Activated T-cell treated with anti-CD3 and anti-CD28 coated beads for 48 hours (primary cell): ENCODE results near the gene NMRK2.
A peak's percentile ranks its signal among the peaks of the same experiment; 100 is the strongest.
"Not testable (repeated sequence)": the region's sequence is repeated elsewhere in the genome, so short reads cannot be mapped to it uniquely, and the experiment has no call there.

Experiments used
- DNase-seq: peaks from one replicate; pipeline ENCODE4 v3.0.0-alpha.2; 2020; ENCODE audit warnings: low read depth

The NMRK2 gene

DNA sequence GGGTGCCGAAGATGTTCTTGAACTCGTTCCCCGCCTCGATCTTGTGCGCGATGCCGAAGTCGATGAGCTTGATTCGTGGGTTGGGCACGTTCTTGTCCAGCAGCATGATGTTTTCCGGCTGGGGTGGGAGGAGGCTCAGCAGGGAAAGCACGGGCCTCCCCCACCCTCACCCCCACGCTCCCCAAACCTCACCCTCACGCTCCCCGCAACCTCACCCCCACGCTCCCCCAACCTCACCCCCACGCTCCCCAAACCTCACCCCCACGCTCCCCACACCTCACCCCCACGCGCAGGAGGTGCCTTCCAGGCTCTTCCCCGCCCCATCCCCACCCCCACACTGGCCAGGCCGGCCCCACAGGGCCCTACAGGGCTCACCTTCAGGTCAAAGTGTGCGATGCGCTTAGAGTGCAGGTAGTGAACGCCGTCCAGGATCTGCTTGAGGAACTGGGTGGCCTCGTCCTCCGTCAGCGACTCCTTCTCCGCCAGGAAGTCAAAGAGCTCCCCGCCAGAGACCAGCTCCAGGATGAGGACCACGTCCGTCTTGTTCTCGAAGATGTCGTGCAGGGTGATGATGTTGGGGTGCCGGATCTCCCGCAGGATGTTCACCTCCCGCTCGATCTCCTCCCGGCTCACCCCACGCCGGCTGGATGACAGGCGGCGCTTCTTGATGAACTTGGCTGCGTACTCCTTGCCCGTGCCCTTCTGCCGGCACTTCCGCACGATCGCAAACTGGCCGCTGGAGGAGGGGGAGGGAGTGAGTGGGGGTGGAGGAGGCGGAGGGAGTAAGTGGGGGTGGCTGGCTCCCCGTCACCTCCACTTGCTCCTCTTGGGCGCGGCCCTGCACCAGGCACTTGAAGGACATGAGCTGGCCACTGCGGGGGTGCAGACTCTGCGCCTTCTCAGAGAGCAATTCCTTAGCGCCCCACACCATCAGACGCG lies 31.7 kb downstream of the NMRK2 start:
- no peak for DNase-seq

DNA sequence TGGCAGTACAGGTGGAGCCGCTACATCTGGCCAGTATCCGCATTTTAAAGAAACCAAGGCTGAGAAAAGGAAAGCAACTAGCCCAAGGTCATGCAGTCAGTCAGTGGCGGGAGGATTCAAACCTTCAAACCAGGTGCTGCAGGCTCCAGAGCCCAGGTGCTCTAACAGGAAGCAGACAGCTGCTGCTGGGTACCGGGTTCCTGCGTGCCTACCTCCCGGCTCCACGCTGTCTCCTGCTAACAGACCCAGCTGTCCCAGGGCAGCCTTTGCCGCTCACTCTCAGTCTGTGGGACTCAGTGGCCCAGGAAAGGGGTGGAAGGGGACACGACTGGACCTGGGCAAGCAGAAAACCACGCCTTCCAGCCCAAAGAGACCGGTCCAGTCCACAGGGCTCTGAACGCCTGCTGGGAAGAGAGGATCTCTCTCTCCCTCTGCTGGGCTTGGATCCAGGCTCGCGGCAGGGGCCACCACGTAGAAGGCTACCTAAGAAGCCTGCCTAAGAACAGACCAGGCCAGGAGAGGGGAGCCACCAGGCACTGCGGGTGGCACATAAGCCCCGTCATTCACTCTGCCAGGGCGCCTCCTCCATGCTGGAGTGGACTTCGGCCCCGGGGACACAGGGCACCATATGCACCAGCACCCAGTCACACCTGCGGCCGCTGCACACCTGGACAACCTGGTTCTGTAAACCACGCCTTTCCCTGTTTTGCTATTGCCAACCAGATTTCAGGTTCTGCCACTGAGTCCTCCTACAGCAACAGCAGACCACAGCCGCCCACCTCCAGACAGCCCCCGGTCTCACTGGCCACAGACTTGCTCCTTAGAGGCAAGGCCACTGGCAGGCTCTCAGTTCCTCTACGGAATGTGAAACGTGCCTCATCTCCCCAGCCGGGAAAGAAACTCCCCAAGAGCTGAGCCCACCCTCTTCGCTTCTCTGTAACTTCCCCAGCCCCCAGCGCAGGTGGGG lies 33.5 kb downstream of the NMRK2 start:
- DNase-seq: no peak

DNA sequence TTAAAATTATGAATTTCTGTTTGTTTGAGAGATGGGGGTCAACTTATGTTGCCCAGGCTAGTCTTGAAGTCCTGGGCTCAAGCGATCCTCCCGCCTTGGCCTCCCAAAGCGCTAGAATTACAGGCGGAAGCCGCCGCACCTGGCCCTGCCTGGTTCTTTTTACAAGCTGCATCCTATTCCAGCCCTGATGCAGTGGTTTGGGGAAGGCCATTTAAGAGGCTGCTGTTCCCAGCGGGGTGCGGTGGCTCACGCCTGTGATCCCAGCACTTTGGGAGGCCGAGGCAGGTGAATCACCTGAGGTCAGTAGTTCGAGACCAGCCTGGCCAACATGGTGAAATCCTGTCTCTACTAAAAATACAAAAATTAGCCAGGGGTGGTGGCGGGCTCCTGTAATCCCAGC lies 35.1 kb downstream of the NMRK2 start:
- DNase-seq: not testable (repeated sequence)

DNA sequence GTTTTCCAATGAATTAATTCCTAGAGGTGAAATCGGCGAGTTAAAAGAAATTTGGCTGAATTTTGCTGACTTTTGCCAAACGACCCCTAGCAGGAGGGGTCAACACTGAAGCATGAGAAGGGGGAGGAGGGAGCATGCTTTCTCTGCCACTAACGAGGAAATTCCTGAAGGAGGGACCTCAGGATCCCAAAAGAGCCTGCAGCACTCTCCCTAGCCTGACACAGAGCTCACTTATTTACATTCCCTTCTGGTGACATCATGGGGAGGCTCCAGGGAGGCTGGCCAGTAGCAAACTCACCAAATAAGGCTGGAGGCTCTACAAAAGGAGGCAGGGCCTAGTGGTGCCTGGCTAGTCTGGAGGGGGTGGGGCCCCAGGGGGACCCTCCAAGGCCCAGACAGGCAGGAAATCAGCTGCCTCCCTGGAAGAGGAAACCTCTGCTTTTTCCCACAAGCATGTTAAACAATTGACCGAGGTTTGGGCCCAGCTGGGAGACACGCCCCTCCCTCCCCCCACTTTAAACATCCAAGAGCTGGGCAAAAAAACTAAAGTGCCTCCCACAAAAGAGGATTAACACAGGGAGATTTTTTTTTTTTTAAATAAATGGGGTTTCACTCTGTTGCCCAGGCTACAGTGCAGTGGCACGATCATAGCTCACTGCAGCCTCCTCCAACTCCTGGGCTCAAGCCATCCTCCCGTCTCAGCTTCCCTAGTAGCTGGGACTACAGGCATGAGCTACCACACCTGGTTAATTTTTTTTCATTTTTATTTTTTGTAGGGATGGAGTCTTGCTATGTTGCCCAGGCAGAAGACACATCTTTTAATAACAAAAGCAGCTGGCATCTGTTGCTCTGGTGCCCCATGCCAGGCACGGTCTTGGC lies 35.9 kb downstream of the NMRK2 start:
- no peak for DNase-seq

DNA sequence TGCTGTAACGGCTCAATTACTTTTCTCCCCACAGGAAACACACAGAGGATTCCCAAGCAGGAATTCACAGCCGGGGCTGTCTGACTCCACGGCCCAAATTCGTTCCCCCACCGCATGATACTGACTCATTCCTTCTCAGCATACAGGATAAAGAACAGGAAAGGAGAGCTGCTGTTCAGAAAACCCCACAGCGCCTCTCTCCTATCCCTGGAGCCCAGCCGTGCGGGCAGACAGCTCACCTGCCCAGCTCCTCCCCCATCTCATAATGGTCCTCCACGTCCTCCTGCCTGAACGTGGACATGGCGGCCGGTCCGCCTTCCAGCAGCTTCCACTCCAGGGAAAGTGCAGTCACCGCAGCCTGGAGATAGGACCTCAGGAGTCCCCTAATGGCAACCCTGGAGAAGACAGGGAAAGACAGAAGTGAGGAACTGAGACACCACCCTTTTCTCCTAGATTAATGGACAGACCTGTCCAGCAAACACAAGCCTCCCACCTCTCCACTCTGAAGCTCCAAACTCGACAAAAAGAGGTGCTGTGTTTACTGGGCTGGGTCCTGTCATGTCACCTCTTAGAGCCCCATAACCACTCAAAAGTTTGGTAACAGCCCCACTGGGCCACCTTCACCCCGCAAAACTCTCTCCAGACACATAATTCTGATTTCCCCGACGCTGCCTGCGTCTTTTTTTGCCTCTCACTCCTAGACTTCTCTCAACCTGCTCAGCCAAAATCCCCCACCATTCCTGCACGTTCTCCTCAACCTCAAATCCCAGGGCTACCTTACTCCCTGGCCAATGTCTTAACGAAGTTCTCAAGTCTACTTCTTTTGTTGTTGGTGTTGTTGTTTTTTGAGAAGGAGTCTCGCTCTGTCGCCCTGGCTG lies 36.8 kb downstream of the NMRK2 start:
- DNase-seq: no peak

DNA sequence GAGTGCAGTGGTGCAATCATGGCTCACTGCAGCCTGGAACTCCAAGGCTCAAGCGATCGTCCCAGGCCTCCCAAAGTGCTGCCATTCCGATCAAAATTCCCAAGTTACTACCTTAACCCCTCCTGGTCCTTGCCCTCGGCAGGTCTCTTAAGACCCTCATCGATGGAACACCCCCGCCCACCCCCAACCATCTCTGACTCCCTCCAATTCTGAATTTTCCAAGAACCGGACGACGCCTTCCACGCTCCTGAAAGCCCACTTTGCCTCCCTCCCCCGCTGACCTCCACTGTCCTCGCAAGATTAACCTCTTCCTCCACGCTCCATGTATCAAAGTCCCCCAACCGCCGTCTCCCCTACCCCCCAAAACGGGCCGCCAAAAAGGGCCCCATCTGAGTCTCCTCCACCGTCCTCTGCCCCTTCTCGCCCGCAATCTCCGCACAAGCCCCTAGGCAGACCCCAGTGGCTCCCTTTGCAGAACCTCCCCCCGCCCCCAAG lies 37.5 kb downstream of the NMRK2 start:
- DNase-seq: no peak

DNA sequence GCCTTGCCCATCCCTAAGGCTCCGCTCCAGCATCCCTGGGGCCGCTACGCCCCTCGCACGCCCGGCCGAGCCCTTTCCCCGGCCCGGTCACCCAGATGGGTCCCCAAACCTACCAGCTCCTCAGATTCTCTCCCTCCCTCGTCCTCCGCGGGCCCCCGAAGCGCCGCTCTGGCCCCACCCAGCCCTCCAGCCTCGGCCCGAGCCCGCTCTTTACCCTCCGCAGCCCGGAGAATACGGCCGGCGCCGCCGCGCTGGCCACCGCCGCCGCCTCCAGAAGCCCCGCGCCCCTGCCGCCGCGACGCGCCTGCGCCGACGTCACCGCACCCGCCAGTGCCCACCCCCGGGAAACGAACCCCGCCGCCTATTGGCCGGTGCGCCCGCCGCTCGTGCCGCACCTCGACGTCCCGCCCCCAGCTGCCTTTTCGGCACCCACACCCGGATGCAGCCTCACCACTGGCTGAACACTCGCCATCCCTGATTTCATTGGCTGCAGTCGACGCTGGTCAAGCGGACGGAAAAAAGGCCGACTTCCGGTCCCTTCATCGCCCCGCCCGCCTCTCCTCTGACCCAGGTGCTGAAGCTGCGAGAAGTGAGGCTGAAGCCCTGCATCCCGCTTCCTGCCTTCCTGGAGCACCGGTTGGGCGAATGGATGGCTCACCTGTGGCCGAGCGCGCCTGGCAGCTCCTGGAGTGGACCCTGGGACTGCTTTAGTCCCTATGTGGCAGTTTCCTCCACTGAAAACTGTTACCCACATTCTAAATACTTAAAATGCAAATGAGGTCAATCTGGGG lies 38.1 kb downstream of the NMRK2 start, which contains the start of gene DAPK3:
DAPK3 (minus strand) TSS at position 292 of the 791 bp plus-strand sequence. CDS start 1,364 bp downstream, outside the sequence.
- DNase-seq: peak; percentile 97

DNA sequence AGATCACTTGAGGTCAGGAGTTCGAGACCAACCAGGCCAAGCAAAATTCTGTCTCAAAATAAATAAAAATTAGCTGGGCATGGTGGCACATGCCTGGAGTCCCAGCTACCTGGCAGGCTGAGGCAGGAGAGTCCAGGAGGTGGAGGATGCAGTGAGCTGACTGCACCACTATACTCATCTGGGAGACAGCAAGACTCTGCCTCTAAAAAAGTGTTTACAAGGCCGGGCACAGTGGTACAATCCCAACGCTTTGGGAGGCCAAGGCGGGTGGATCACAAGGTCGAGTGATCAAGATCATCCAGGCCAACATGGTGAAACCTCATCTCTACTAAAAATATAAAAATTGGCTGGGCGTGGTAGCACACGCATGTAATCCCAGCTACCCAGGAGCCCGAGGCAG lies 42.3 kb downstream of the NMRK2 start:
- DNase-seq: no peak

DNA sequence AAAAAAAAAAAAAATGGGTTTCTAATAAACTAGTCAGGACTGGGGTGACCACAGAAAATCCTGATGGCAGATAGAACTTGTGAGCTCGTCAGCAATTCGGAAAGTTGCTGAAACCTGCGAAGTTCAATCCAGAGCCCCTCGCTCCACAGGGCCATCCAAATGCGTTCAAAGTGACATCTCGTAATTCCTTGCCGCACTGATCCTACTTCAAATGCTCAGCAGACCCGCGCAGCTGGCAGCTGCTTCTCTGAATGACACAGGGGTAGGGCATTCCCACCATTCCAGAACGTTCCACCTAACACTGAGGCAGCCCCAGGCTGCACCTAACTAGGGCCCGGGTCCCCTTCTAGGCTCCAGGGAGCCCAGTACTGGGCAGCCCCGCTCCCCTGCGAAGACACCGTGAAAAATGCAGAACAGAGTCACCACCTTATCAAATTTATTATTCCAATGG lies 42.8 kb downstream of the NMRK2 start:
- no peak for DNase-seq

DNA sequence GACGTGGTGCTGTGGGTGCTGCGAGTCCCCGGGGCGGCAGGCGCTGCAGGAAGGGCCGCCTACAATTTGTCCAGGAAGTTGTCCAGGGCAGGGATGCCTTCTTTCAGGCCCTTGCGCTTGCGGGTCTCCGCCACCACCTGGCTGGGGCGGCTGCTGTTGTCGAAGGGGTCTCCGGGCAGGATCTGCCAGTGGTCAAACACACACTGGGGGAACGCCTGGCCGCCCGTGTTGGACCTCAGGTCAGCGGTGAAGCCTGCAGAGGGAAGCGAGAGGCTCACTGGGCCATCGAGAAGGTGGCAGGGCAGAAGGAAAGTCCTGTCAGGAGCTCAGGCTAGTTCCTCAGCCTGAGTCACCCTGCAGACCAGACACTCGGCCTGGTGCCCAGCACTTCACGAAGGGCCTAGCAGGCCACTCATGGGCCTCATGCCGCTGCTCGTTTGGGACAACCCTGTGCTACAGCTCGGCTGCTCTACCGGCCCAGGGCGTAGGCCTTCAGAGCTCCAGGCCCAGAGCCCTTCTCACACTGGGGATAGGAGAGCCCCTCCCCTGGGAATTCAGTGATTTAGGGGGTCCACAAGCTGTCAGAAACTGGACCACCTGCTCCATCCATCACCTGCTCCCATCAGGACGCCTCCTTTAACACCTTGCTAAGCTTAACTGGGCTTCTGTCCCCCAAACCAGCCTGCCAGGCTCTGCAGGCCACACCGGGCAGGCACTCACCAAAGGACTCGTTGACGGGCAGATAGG lies 43.8 kb downstream of the NMRK2 start:
- no peak for DNase-seq

DNA sequence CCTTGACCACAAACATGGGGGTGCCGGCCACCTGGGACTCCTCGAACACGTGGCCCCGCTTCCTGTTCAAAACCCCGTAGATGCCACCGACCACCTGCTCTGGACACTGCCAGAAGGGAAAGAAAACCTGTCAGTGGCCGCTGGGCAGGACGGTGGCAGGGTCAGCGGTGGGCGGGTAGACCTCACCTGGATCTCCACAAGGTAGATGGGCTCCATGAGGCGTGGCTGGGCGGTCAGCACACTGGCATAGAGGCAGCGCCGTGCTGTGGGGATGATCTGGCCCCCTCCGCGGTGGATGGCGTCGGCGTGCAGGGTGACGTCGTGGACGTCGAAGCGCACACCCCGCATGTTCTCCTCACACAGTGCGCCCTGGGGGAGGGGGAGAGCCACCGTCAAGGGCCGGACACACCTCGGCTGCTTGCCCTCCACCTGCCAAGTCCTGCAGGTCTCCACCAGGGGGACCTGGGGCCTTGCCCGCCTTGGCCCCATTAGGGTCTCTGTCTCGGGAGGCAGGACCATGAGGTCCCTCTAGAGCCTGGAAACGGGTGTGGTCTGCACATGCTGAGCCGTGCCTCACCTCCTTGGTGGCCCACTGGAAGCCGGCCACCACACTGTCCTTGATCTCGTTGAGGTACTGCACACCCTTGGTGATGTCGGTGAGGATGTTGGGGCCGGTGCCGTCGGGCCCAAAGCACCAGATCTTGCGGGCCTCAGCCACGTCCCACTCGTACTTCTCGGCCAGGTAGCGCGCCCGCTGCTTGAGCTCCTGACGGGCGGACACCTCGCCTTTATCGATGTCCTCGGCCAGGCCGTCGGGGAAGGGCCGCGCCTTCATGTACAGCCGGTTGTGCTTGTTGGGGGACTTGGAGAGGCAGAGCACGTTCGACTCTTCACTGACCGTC lies 44.6 kb downstream of the NMRK2 start:
- no peak for DNase-seq

DNA sequence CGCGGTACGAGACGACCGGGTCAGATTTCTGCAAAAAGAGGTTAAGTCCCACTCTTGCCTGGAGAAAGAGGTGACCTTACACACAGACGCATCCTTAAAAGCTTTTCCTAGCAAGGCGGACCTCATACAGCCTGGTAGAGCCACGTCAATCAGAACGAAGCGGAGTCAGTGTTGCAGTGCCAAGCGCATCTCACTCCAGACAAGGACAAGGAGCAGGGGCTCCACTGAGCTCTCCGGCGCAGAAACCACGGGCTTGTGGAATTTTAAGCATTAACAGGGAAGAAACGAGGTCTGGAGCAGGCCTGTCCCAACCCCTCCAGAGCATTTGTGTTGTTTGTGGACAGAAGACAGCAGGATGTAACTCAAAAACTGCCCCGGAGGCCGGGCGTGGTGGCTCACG lies 45.3 kb downstream of the NMRK2 start:
- DNase-seq: no peak

DNA sequence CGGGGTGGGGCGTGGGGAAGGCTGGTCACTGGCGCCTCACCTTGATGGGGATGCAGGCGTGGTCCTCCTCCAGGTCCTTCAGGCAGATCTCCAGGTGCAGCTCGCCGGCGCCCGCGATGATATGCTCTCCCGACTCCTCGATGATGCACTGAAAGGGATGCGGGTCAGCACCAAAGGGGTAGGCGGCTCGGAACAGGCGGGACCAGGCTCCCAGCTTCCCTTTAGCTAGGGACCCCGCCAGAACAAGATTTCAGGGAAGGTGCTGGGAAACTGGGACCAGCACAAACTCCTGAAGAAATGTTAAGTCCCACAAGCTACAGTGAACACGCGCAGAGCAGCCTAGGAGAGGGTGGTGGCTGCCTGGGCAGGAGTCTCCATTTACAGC lies 46.4 kb downstream of the NMRK2 start:
- no peak for DNase-seq

DNA sequence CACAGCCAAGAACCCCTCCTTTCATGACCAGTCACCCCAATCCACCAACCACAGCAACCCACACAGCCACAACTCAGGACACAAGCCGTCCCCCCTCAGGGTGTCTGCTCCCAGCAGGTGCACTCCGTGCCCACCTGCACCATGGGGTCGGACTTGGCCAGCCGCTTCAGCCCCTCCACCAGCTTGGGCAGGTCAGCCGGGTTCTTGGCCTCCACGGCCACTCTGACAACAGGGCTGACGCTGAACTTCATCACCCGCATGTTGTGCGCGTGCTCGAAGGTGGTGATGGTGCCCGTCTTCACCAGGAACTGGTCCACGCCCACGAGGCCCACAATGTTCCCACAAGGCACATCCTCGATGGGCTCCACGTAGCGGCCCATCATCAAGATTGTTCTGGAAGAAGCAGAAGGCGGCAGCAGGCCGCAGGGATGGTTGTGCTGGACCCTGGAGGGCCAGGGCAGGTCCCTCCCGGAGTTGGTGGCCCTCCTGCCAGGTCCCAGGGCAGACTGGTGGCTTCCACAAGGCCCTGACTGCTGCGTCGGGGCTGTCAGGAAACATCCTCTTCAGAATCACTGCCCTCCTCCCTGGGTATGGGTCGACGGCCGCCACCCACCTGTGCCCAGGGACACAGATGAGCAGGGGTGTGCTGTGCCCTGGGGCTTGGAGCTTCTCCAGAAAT lies 46.9 kb downstream of the NMRK2 start:
- no peak for DNase-seq

DNA sequence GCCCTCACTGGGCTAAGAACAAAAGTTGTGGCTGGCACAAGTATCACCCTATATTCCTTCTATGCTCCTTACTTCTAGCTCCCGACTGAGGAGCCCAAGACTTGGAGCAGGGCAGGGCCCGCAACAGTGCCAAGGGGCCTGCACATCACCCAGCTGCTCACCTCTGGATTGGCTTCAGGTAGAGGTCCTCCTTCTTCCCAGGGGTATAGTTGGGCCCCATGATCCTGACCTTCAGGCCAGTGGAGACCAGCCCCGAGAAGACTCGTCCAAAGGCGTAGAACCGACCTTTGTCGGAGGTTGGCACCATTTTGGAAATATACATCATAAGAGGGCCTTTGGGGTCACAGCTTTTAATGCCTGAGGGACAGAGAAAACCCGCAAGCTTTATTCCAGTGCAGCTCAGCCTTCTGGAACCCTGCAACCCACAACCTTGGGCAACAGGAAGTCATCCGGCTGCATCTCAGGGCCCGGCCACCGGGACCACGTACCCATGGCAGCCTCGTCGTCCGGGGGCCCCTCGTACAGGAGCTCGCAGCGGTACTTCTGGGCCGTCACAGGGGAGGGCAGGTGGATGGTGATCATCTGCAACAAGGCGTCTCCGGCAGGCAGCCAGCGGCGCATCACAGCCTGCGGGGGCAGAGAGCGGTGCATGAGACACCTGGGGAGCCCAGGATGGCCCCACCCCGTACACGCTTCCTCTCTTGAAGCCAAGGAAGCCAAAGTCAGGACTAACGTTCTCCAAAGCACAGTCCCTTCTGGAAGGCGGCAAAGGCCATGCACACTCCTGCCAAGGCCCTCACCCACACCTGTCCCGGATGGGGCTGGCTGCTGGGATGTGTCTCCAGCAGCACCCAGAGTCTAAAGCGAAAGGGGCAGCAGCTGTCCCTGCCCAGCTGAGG lies 47.7 kb downstream of the NMRK2 start:
- no peak for DNase-seq

DNA sequence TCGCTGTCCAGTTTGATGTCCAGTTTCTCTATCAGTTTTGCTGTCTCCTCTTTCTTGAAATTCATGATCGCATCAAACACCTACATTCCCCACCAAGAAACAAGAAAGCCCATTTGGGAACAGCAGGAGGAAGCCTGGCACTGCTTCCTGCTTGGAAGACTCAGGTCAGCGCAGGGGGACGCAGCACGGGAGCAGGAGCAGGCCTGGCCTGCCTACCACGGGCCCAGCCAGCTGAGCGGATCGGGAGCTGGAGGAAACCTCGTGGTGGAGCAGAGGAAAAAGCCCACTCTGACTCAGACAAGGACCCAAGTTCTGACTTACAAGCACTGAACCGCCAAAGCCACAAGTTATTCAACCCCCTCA lies 48.5 kb downstream of the NMRK2 start:
- DNase-seq: no peak
